Measurements from ENCODE around the gene PTPRM. TPM values are rescaled to one million over a fixed set of nuclear protein-coding genes. Genes with fewer than 3 reads are reported as not detected.

Gene PTPRM
- total RNA-seq, 1 donor: 84.7 TPM

DNA sequence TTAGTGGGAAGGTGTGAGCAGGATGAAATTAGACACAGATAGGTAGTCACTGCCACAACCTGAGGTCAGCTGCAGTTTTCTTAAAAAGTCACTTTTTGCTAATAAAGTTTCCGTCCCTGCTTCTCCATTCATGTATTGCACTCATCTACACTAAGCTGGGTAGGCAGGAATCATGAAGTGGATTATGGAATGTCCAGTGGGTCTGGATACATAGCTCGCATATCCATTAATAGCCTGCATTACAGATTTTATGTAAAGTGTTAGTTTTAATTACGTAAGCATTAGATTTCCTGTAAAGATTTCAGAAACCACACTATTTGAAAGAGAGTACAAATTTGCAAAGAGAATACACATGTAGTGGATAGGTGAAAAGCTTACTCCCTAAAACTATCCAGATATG lies 30.4 kb downstream of the PTPRM start:
- Histone ChIP-seq H3K4me1 (ENCODE audit: insufficient read depth, low read length) (peaks cover 13% of the 10 kb centered on the region), H3K4me2 (ENCODE audit: insufficient read depth, low read length) (no peak overlapping the region), H3K4me3 (ENCODE audit: insufficient read depth, low read length) (no peak overlapping the region), H3K36me3 (ENCODE audit: insufficient read depth, low read length) (no peaks in the 10 kb centered on the region), H4K20me1 (ENCODE audit: insufficient read depth, low read length) (peaks cover 10% of the 10 kb centered on the region), H2AFZ (ENCODE audit: low read length) (no peak overlapping the region), H3K27me3 (ENCODE audit: insufficient read depth, low read length) (no peaks in the 10 kb centered on the region), H3K79me2 (ENCODE audit: insufficient read depth, low read length) (peaks cover 61% of the 10 kb centered on the region), H3K27ac (ENCODE audit: low read depth, low read length) (no peak overlapping the region), H3K9me3 (ENCODE audit: low read depth, low read length) (no peaks in the 10 kb centered on the region)
- TF ChIP-seq, protein P1, sequence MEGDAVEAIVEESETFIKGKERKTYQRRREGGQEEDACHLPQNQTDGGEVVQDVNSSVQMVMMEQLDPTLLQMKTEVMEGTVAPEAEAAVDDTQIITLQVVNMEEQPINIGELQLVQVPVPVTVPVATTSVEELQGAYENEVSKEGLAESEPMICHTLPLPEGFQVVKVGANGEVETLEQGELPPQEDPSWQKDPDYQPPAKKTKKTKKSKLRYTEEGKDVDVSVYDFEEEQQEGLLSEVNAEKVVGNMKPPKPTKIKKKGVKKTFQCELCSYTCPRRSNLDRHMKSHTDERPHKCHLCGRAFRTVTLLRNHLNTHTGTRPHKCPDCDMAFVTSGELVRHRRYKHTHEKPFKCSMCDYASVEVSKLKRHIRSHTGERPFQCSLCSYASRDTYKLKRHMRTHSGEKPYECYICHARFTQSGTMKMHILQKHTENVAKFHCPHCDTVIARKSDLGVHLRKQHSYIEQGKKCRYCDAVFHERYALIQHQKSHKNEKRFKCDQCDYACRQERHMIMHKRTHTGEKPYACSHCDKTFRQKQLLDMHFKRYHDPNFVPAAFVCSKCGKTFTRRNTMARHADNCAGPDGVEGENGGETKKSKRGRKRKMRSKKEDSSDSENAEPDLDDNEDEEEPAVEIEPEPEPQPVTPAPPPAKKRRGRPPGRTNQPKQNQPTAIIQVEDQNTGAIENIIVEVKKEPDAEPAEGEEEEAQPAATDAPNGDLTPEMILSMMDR (IDR thresholded peaks at IDR 0.05; ENCODE audit: extremely low read depth, low read depth, low read length): no peak
- DNase-seq (ENCODE audit: insufficient read length, low spot score, missing footprints): no peak

DNA sequence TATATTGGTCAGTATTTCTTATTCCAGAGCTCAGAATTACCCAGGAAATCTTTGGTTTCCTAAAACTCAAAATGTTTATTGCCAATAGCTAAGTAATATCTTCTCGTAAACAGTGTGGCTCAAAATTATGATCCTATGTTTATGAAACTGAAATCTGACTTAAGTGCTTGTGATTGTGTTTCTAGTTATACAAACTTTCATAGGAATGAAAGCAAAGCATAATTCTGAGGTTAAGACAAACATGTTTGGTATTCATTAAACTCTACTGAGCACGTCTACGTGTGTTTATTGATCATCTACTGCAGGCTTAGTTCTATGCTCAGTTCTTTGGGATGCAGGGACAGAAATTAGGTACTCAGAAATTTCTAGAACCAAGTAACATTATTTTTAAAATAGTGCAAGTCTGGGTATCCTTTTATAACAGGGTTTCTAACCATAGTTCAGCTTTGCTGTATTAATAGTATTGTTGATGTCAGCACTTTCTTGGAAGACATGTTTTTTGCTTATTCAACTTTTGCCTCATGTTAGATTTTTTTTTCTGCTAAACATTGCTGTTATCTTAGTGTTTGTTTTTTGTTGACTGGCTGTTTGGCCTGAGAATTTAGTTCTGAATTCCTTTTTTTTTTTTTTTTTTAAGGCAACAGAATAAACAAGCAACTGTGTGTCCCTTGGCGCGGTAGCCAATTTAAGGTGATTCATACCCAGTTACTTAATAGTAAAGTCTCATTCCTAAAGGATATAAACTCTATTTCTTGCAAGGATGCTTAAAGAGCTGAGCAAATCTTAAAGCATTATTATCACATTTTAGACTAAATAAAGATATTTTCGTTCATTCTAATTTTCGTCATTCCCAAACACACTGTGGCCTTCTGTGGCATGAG lies 31.3 kb downstream of the PTPRM start:
- peaks cover 13% of the 10 kb centered on the region for H3K4me1 ChIP-seq (ENCODE audit: insufficient read depth, low read length)

DNA sequence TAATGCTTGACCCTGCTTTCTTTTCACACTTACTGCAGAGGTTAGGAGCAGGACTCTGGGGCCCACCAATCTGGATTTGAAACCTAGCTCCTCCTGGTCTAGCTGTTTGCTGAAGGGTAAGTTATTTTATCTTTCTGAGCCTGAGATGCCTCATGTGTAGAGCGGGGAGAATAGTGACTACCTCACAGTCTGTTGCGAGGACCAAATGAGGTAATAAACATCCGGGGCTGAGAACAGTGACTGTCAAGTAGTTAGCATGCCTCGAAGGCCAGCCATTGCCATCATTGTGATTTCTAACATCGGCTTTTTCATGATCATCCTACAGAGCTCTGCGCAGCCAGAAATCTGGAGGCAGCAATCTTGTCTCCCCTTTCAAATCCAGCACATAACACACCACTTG lies 32.9 kb downstream of the PTPRM start:
- H3K9me3 ChIP-seq (ENCODE audit: low read depth, low read length): no peaks in the 10 kb centered on the region
- peaks cover 10% of the 10 kb centered on the region for H4K20me1 ChIP-seq (ENCODE audit: insufficient read depth, low read length)
- H3K4me2 ChIP-seq (ENCODE audit: insufficient read depth, low read length): no peak overlapping the region

More for the DNA sequence above, 31.3 kb downstream of the PTPRM start:
- Histone ChIP-seq H3K4me2 (ENCODE audit: insufficient read depth, low read length) (no peak overlapping the region), H3K27me3 (ENCODE audit: insufficient read depth, low read length) (no peaks in the 10 kb centered on the region), H2AFZ (ENCODE audit: low read length) (no peak overlapping the region), H3K36me3 (ENCODE audit: insufficient read depth, low read length) (no peaks in the 10 kb centered on the region), H3K79me2 (ENCODE audit: insufficient read depth, low read length) (peaks cover 55% of the 10 kb centered on the region), H4K20me1 (ENCODE audit: insufficient read depth, low read length) (peaks cover 10% of the 10 kb centered on the region), H3K27ac (ENCODE audit: low read depth, low read length) (no peak overlapping the region), H3K4me3 (ENCODE audit: insufficient read depth, low read length) (no peak overlapping the region), H3K9me3 (ENCODE audit: low read depth, low read length) (no peaks in the 10 kb centered on the region)
- TF ChIP-seq, protein P1 (IDR thresholded peaks at IDR 0.05; ENCODE audit: extremely low read depth, low read depth, low read length): no peak
- peak; percentile 73 for DNase-seq (ENCODE audit: insufficient read length, low spot score, missing footprints)

More for the DNA sequence above, 32.9 kb downstream of the PTPRM start:
- peaks cover 13% of the 10 kb centered on the region for H3K4me1 ChIP-seq (ENCODE audit: insufficient read depth, low read length)
- no peak overlapping the region for H3K27ac ChIP-seq (ENCODE audit: low read depth, low read length)
- no peaks in the 10 kb centered on the region for H3K27me3 ChIP-seq (ENCODE audit: insufficient read depth, low read length)
- H3K36me3 ChIP-seq (ENCODE audit: insufficient read depth, low read length): no peaks in the 10 kb centered on the region
- no peak overlapping the region for H3K4me3 ChIP-seq (ENCODE audit: insufficient read depth, low read length)
- no peak overlapping the region for H2AFZ ChIP-seq (ENCODE audit: low read length)
- H3K79me2 ChIP-seq (ENCODE audit: insufficient read depth, low read length): peaks cover 59% of the 10 kb centered on the region
- TF ChIP-seq, protein P1 (IDR thresholded peaks at IDR 0.05; ENCODE audit: extremely low read depth, low read depth, low read length): no peak
- DNase-seq (ENCODE audit: insufficient read length, low spot score, missing footprints): no peak

Measured in osteoblast (primary cell).